ENCODE measurements around the gene FGF12.

The FGF12 gene

GRCh38 chr3:192382861-192383260, 344.5 kb downstream of the FGF12 start:
- no peak overlapping the region for H3K4me3 ChIP-seq (ENCODE audit: low read depth, low read length, poor library complexity, severe bottlenecking)
- TF ChIP-seq EZH2 (IDR thresholded peaks at IDR 0.05; ENCODE audit: borderline replicate concordance, low read length) (no peak), CTCF (IDR thresholded peaks at IDR 0.05; ENCODE audit: low read length) (no peak)
- H3K4me2 ChIP-seq (ENCODE audit: low read length) = no peak overlapping the region
- H3K9ac ChIP-seq (ENCODE audit: low read length) = no peak overlapping the region
- no peaks in the 10 kb centered on the region for H4K20me1 ChIP-seq (ENCODE audit: insufficient read depth, low read length)
- no peaks in the 10 kb centered on the region for H3K27me3 ChIP-seq (ENCODE audit: insufficient read depth, low read length)
- no peaks in the 10 kb centered on the region for H3F3A ChIP-seq (ENCODE audit: insufficient read depth, low read length)
- no peaks in the 10 kb centered on the region for H3K4me1 ChIP-seq (ENCODE audit: insufficient read depth, low read length, severe bottlenecking)
- H2AFZ ChIP-seq (ENCODE audit: low read length) = no peak overlapping the region
- H3K79me2 ChIP-seq (ENCODE audit: insufficient read depth, low read length) = no peaks in the 10 kb centered on the region
- H3K9me2 ChIP-seq (ENCODE audit: low read depth, low read length) = no peaks in the 10 kb centered on the region
- no peaks in the 10 kb centered on the region for H3K9me3 ChIP-seq (ENCODE audit: low read length)
- H3K36me3 ChIP-seq (ENCODE audit: insufficient read depth, low read length) = no peaks in the 10 kb centered on the region
- no peak overlapping the region for H3K27ac ChIP-seq (ENCODE audit: low read depth, low read length, poor library complexity, severe bottlenecking)

- H3K9me3 ChIP-seq (ENCODE audit: low read length) = no peaks in the 10 kb centered on the region
- H2AFZ ChIP-seq (ENCODE audit: low read length) = no peak overlapping the region
- peaks cover 3% of the 10 kb centered on the region; the same call in 1 of the 2 replicates for H3K27me3 ChIP-seq (ENCODE audit: insufficient read depth, low read length)
- TF ChIP-seq CTCF (IDR thresholded peaks at IDR 0.05; ENCODE audit: low read length) (no peak), EZH2 (IDR thresholded peaks at IDR 0.05; ENCODE audit: borderline replicate concordance, low read length) (no peak)
- H3K4me3 ChIP-seq (ENCODE audit: low read depth, low read length, poor library complexity, severe bottlenecking) = no peak overlapping the region
- H3K4me1 ChIP-seq (ENCODE audit: insufficient read depth, low read length, severe bottlenecking) = no peaks in the 10 kb centered on the region
- H3K4me2 ChIP-seq (ENCODE audit: low read length) = no peak overlapping the region
- H4K20me1 ChIP-seq (ENCODE audit: insufficient read depth, low read length) = no peaks in the 10 kb centered on the region
- no peak overlapping the region for H3K9ac ChIP-seq (ENCODE audit: low read length)
- H3F3A ChIP-seq (ENCODE audit: insufficient read depth, low read length) = no peaks in the 10 kb centered on the region
- H3K36me3 ChIP-seq (ENCODE audit: insufficient read depth, low read length) = no peaks in the 10 kb centered on the region
- no peak overlapping the region for H3K27ac ChIP-seq (ENCODE audit: low read depth, low read length, poor library complexity, severe bottlenecking)
- no peaks in the 10 kb centered on the region for H3K79me2 ChIP-seq (ENCODE audit: insufficient read depth, low read length)
- no peaks in the 10 kb centered on the region for H3K9me2 ChIP-seq (ENCODE audit: low read depth, low read length)
Measured at GRCh38 chr3:192373586-192373985, 353.8 kb downstream of the FGF12 start.

GRCh38 chr3:192373032-192373431, 354.3 kb downstream of the FGF12 start:
- Histone ChIP-seq H3K36me3 (ENCODE audit: insufficient read depth, low read length) (no peaks in the 10 kb centered on the region), H3F3A (ENCODE audit: insufficient read depth, low read length) (no peaks in the 10 kb centered on the region), H3K9me2 (ENCODE audit: low read depth, low read length) (no peaks in the 10 kb centered on the region), H3K27me3 (ENCODE audit: insufficient read depth, low read length) (peaks cover 3% of the 10 kb centered on the region; the same call in 1 of the 2 replicates), H3K9ac (ENCODE audit: low read length) (no peak overlapping the region), H4K20me1 (ENCODE audit: insufficient read depth, low read length) (no peaks in the 10 kb centered on the region), H3K4me3 (ENCODE audit: low read depth, low read length, poor library complexity, severe bottlenecking) (no peak overlapping the region), H3K79me2 (ENCODE audit: insufficient read depth, low read length) (no peaks in the 10 kb centered on the region), H3K4me1 (ENCODE audit: insufficient read depth, low read length, severe bottlenecking) (no peaks in the 10 kb centered on the region), H3K4me2 (ENCODE audit: low read length) (no peak overlapping the region), H2AFZ (ENCODE audit: low read length) (no peak overlapping the region), H3K9me3 (ENCODE audit: low read length) (no peaks in the 10 kb centered on the region), H3K27ac (ENCODE audit: low read depth, low read length, poor library complexity, severe bottlenecking) (no peak overlapping the region)
- TF ChIP-seq CTCF (IDR thresholded peaks at IDR 0.05; ENCODE audit: low read length) (no peak), EZH2 (IDR thresholded peaks at IDR 0.05; ENCODE audit: borderline replicate concordance, low read length) (no peak)
